ENCODE results near the gene ANKRD33B. TPM values are rescaled to one million over a fixed set of nuclear protein-coding genes. Genes with fewer than 3 reads are reported as not detected.

The ANKRD33B gene
- total RNA-seq, 1 experiment from 2014 or later = 10.9 TPM

DNA sequence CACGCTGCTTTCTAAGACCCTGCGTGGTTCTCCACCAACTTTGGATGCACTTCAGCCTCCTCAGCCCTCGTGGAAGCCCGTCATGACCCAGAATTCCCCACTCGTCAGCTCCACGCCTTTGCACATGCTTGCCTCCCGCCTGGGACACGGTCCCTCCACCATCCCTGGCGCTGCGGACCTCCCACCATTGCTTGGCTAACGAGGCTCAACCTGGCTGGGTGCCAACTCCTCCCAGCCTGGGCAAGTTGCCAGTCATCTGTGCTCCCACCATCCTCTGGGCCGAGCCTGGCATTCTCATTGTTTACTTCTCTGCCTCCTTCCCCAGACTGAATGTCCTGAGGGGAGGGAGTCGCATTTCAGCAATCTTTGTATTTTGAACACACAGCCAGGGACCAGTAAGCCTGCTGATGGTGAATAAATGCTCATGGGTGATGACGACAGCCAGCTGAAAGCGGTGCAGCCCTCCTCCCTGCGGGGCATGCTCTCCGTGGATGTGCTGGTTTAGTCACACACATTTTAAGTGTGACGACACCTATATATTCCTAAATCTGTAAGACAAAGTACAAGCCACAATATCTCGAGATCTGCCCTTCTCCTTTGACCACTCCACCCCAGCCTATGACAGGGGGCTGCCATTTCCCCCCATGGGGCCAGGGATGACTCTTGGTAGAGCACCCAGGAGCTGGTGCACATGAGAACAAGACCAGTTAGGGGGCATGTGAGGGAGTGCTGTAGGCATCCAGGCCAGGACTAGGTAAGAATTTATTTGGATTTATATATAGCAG lies 37.6 kb downstream of the ANKRD33B start:
- Histone ChIP-seq H3K9ac (ENCODE audit: low read length) (peak overlapping the region; percentile 9; the same call in 1 of the 2 replicates), H3K27me3 (ENCODE audit: insufficient read depth, low read length) (no peaks in the 10 kb centered on the region), H3K9me2 (ENCODE audit: insufficient read depth) (no peaks in the 10 kb centered on the region), H3K4me2 (ENCODE audit: low read length) (peak overlapping the region; percentile 58), H3K27ac (ENCODE audit: low read depth, low read length) (peak overlapping the region; percentile 11; the same call in 1 of the 2 replicates), H3K9me3 (ENCODE audit: control insufficient read depth in 1 of 2, insufficient read depth in 1 of 2, low read depth in 1 of 2, low read length in 2 of 2) (no peaks in the 10 kb centered on the region), H2AFZ (ENCODE audit: low read depth, low read length, poor library complexity, severe bottlenecking) (no peak overlapping the region), H3K4me1 (ENCODE audit: control insufficient read depth in 1 of 2, insufficient read depth in 2 of 2, low read length in 2 of 2) (peaks cover 28 to 49% of the 10 kb centered on the region in 2 experiments), H3K4me3 (replicated peaks in 1 of 2; ENCODE audit: low read depth in 1 of 2, low read length in 2 of 2) (peak overlapping the region in 1 of 2 experiments; percentile 20; a peak in 1 of 4 replicates), H3K36me3 (ENCODE audit: control insufficient read depth in 1 of 2, insufficient read depth in 2 of 2, low read length in 2 of 2) (no peaks in the 10 kb centered on the region), H3K79me2 (ENCODE audit: insufficient read depth, low read length) (peaks cover 60% of the 10 kb centered on the region; the same call in 1 of the 2 replicates), H4K20me1 (ENCODE audit: insufficient read depth) (no peaks in the 10 kb centered on the region)
- intact Hi-C loops (cut with micrococcal nuclease) = no loop called here
- POLR2A ChIA-PET = no interaction called here
- CTCF ChIA-PET = no interaction called here
- DNase-seq (ENCODE audit: low read depth, low spot score) (peak; percentile 16), ATAC-seq (peak; percentile 75)
- TF ChIP-seq, protein P1, sequence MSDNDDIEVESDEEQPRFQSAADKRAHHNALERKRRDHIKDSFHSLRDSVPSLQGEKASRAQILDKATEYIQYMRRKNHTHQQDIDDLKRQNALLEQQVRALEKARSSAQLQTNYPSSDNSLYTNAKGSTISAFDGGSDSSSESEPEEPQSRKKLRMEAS (IDR thresholded peaks at IDR 0.05) = peak; percentile 73
- TF ChIP-seq EZH2phosphoT487 (IDR thresholded peaks at IDR 0.05; ENCODE audit: borderline replicate concordance) = no peak
- TF ChIP-seq SP1 (IDR thresholded peaks at IDR 0.05; ENCODE audit: low read depth) = peak; percentile 48; the same call in 1 of the 2 replicates
- TF ChIP-seq POLR2AphosphoS5 (IDR thresholded peaks at IDR 0.05; ENCODE audit: low read depth, low read length) = peak; percentile 57
- TF ChIP-seq YY1 (IDR thresholded peaks at IDR 0.05; ENCODE audit: extremely low read depth, insufficient replicate concordance, low read depth, low read length) = no peak
- TF ChIP-seq TCF7L2 (IDR thresholded peaks at IDR 0.05; ENCODE audit: borderline replicate concordance, extremely low read depth, insufficient read depth, insufficient read length) = no peak
- TF ChIP-seq RAD21 (IDR thresholded peaks at IDR 0.05; ENCODE audit: low read depth) = no peak
- TF ChIP-seq ZFX (IDR thresholded peaks at IDR 0.05) = no peak
- TF ChIP-seq SRF (IDR thresholded peaks at IDR 0.05; ENCODE audit: low read depth) = no peak
- TF ChIP-seq, protein P2, sequence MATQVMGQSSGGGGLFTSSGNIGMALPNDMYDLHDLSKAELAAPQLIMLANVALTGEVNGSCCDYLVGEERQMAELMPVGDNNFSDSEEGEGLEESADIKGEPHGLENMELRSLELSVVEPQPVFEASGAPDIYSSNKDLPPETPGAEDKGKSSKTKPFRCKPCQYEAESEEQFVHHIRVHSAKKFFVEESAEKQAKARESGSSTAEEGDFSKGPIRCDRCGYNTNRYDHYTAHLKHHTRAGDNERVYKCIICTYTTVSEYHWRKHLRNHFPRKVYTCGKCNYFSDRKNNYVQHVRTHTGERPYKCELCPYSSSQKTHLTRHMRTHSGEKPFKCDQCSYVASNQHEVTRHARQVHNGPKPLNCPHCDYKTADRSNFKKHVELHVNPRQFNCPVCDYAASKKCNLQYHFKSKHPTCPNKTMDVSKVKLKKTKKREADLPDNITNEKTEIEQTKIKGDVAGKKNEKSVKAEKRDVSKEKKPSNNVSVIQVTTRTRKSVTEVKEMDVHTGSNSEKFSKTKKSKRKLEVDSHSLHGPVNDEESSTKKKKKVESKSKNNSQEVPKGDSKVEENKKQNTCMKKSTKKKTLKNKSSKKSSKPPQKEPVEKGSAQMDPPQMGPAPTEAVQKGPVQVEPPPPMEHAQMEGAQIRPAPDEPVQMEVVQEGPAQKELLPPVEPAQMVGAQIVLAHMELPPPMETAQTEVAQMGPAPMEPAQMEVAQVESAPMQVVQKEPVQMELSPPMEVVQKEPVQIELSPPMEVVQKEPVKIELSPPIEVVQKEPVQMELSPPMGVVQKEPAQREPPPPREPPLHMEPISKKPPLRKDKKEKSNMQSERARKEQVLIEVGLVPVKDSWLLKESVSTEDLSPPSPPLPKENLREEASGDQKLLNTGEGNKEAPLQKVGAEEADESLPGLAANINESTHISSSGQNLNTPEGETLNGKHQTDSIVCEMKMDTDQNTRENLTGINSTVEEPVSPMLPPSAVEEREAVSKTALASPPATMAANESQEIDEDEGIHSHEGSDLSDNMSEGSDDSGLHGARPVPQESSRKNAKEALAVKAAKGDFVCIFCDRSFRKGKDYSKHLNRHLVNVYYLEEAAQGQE (IDR thresholded peaks at IDR 0.05; ENCODE audit: low read depth) = no peak
- RAD21 ChIA-PET (ENCODE audit: low non-redundant PET in 1 of 2, low total read pairs in 2 of 2, uncharacterized antibody in 2 of 2, unreplicated experiment in 2 of 2) = no interaction called here
- BruUV-seq (replicated peaks) = no TSS peak

All from HCT116 (cell line).